Fibroblast of upper back skin (primary cell): Measurements from ENCODE around the gene CCNDBP1.
"Not testable (repeated sequence)": the region's sequence is repeated elsewhere in the genome, so short reads cannot be mapped to it uniquely, and the experiment has no call there.

Source experiments
- DNase-seq: peaks from one replicate; pipeline ENCODE4 v3.0.0-alpha.2; 2013

CCNDBP1 gene

GRCh38 chr15:43218908-43219706 is 33.9 kb downstream of the CCNDBP1 start:
- DNase-seq: peak; percentile 9

GRCh38 chr15:43219929-43220928 is 35.0 kb downstream of the CCNDBP1 start:
- no peak for DNase-seq

- no peak for DNase-seq
Measured at GRCh38 chr15:43220991-43221403, 35.8 kb downstream of the CCNDBP1 start, which contains the start of gene EPB42. Gene EPB42 (minus strand): TSS chr15:43221018. CDS start chr15:43220825, 193 bp downstream.

GRCh38 chr15:43221422-43221821 is 36.2 kb downstream of the CCNDBP1 start:
- DNase-seq: no peak

DNA sequence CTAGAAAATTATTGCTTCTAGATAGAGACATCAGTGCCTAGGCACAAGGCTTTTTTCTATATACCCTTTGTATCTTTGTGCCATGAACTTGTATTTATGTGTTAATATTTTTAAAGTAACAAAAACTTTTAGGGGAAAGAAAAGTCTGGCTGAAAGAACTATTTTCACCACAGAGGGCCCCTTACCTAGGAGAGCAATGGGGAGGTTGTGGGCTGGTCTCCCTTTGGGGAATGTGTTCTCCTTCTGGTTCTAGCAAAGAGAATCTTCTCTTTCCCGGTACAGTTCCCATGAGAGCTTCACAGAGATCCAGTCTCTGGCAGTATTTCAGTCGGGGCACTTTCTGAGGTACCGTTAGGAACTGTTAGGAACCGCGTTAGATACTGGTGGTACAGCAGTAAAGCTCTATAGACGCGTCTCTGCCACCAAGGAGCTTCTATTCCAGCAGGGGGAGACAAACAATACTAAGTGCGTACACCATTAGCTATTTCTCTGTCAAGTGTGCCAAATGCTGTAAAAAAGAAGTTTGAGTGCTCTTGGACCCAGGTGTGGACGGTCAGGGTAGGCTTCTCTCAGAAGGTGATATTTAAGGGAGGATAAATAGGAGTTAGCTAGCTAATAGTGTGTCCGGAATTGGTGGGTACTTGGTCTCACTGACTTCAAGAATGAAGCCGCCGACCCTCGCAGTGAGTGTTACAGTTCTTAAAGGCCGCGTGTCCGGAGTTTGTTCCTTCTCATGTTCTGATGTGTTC is 40.2 kb downstream of the CCNDBP1 start:
- peak; percentile 58 for DNase-seq

GRCh38 chr15:43225950-43226255 is 40.7 kb downstream of the CCNDBP1 start:
- DNase-seq: not testable (repeated sequence)

- DNase-seq: no peak
Measured at GRCh38 chr15:43226436-43227305, 41.5 kb downstream of the CCNDBP1 start.

- DNase-seq: no peak
Measured at GRCh38 chr15:43229977-43230376, 44.8 kb downstream of the CCNDBP1 start.

GRCh38 chr15:43230640-43231115 is 45.5 kb downstream of the CCNDBP1 start:
- peak; percentile 3 for DNase-seq

GRCh38 chr15:43232289-43232874 is 47.2 kb downstream of the CCNDBP1 start:
- no peak for DNase-seq

DNA sequence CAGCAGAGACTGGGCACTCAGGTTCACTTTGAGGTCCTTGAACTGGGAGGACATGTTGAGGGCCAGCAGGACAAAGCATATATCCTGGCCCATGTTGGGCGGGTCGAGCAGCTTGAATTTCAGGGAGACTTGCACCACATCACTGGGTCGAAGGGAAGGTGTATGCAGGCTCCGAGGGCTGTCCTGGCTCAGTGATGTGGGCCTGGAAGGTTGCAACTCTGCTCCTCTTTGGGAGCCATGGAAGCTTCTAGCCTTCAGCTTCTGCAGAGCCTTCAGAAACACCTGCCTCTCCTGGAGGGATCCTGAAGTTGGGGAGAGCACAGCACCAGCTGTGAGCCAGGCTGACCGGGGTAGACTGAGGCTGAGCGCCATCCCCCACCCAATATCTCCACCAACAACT is 50.3 kb downstream of the CCNDBP1 start:
- DNase-seq: no peak

DNA sequence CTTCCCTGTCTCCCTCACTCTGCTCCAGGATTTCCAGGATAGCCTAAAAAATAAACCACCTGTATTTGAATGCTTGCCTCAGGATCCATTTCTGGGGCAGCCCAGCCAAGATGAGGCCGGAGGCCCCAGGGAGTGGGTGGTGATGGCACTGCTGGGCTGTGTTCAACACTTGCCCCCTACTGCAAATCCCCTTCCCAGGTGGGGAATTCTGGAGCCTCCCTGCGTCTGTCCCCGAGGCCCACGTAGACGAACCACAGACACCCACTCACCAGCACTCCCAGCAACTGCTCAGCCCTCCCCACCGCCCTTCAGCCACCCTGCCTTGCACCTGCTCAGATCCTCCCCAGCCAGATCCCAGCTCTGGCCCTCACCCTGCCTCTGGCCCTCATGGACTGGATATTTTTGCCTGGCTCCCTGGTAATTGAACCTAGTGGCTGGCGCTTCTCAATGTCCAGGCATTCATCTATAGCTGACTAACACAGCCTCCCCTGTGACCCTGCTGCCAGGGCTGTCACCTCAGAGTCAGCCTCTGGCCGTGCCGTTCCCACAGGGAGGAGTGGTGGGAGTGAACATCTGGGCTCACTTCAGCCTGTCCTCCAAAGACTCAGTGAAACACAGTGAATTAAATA is 52.8 kb downstream of the CCNDBP1 start:
- no peak for DNase-seq

DNA sequence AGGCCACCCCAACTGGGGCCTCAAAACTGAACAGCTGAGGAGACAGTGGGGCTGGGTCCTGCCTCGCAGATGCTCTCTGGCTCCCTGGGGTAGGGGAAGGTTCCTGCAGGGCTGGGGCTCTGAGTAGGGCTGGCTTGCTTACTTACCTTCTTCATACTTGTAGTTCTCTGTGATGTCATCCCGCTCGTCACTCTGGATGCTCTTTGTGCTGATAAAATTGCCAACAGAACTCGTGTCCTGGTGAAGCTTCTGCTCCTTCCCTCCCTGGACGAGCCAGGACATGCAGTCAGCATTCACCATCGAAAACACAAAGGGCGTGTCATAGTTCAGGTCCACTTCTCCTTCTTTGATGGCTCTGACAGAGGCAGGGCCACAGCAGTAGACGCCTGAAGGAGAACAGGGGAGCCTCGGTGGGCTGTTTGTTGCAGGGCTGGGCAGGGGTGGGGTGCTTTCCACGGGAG is 53.5 kb downstream of the CCNDBP1 start:
- no peak for DNase-seq

GRCh38 chr15:43239732-43240491 is 54.7 kb downstream of the CCNDBP1 start:
- peak; percentile 9 for DNase-seq

DNA sequence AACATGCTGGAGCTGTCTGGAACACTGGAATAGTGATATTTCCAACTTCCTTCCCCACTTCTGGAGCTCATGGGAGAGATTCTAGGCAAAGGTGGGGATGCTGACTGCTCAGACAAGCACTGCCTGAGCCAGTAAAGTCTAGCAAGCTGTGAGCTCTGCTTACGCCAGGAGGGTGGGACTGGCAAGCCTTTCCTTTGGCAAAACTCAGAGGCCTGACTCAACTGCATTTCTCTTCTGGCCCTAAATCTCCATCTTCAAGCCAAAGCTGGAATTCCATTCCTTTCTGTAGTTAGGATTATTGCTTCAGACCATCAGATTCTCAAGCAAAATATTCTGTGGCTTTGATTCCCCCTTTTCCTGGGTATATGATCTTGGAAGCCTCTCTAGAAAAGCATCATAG is 55.9 kb downstream of the CCNDBP1 start:
- DNase-seq: peak; percentile 61

GRCh38 chr15:43242616-43243015 is 57.4 kb downstream of the CCNDBP1 start:
- no peak for DNase-seq

DNA sequence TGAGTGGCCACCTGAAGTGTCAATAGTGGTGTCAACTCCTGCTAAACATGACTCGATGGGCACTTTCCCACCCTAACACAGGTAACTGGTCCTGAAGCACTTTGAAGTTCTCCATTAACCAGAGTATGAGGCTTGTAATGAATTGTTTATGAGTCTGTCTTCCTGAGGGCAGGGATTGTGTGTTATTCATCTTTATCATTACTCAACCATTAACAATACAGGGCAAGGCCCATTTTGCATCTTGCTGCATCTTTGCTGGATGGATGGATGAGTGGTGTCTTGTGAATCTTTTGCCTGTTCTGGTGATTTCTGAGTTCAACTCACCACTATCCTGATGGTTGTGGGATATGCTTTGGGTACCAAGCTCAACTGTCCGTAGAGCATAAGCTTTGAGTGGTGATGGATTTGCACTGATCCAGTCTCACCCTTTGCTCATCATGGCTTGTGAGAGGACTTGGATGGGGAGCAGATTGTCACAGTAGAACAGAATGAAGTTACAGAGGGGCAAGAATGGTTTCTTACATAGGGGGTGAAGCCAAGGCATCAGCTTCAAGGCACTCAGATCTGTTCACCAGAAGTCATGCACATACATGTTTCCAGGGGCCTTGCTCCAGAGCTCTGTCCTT is 57.9 kb downstream of the CCNDBP1 start:
- no peak for DNase-seq

- DNase-seq: no peak
Measured at GRCh38 chr15:43244092-43244491, 58.9 kb downstream of the CCNDBP1 start.

GRCh38 chr15:43246261-43246774 is 61.1 kb downstream of the CCNDBP1 start:
- no peak for DNase-seq
